ENCODE results near the gene SLC38A5.

GRCh38 chrX:48451708-48452107 is 18.4 kb downstream of the SLC38A5 start:
- TF ChIP-seq CTCF (IDR thresholded peaks at IDR 0.05 in 2 of 3, conservative IDR thresholded peaks at IDR 0.05 in 1 of 3; ENCODE audit: borderline replicate concordance in 1 of 3, insufficient read depth in 1 of 3, low read depth in 2 of 3, low read length in 2 of 3), result no peak
- no peak for TF ChIP-seq REST (IDR thresholded peaks at IDR 0.05; ENCODE audit: low read depth)
- no peak for TF ChIP-seq RAD21 (IDR thresholded peaks at IDR 0.05; ENCODE audit: low read depth)
- no peak for TF ChIP-seq POLR2A (IDR thresholded peaks at IDR 0.05; ENCODE audit: borderline replicate concordance, extremely low read depth, insufficient read depth, insufficient read length)
- TF ChIP-seq EGR1 (IDR thresholded peaks at IDR 0.05; ENCODE audit: low read depth), result no peak
- TF ChIP-seq POLR2AphosphoS5 (IDR thresholded peaks at IDR 0.05; ENCODE audit: low read depth, low read length), result no peak
- TF ChIP-seq, protein P1, sequence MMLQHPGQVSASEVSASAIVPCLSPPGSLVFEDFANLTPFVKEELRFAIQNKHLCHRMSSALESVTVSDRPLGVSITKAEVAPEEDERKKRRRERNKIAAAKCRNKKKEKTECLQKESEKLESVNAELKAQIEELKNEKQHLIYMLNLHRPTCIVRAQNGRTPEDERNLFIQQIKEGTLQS (IDR thresholded peaks at IDR 0.05), result no peak
- TF ChIP-seq, protein P2, sequence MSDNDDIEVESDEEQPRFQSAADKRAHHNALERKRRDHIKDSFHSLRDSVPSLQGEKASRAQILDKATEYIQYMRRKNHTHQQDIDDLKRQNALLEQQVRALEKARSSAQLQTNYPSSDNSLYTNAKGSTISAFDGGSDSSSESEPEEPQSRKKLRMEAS (IDR thresholded peaks at IDR 0.05), result no peak
- TF ChIP-seq YY1 (IDR thresholded peaks at IDR 0.05; ENCODE audit: extremely low read depth, insufficient replicate concordance, low read depth, low read length), result no peak
- TF ChIP-seq EZH2 (IDR thresholded peaks at IDR 0.05), result no peak
- TF ChIP-seq ELF1 (IDR thresholded peaks at IDR 0.05; ENCODE audit: borderline replicate concordance, low read depth), result no peak
- TF ChIP-seq ZFX (IDR thresholded peaks at IDR 0.05), result no peak
- no peak for TF ChIP-seq SP1 (IDR thresholded peaks at IDR 0.05; ENCODE audit: low read depth)
- no peak for TF ChIP-seq SIN3A (IDR thresholded peaks at IDR 0.05; ENCODE audit: low read depth)
